Breast epithelium (tissue), 4 donors: Measurements from ENCODE around the gene GMDS. TPM values are rescaled to one million over a fixed set of nuclear protein-coding genes. Genes with fewer than 3 reads are reported as not detected.
A peak's percentile ranks its signal among the peaks of the same experiment; 100 is the strongest.
"Not testable (repeated sequence)": the region's sequence is repeated elsewhere in the genome, so short reads cannot be mapped to it uniquely, and the experiment has no call there.

Experiments used
- DNase-seq, 2 donors: peaks; one replicate each; pipeline ENCODE4 v3.0.0-alpha.2; 2019; ENCODE audit warnings: low spot score in 2 of 2
- H3K27ac ChIP-seq, 2 donors: fragments of 200-600 bp; sonication (generic) in 1 of 2; one replicate each; pipeline ENCODE4 v1.5.1; 2016 to 2019; ENCODE audit warnings: mild to moderate bottlenecking in 1 of 2
- H3K27me3 ChIP-seq, 2 donors: fragments of 200-600 bp; sonication (generic) in 1 of 2; one replicate each; pipeline versions ENCODE4 v1.5.1 to v1.6.0; 2017 to 2019; ENCODE audit warnings: control low read depth in 1 of 2, mild to moderate bottlenecking in 1 of 2
- H3K36me3 ChIP-seq: fragments of 200-600 bp; one replicate; pipeline ENCODE4 v1.5.1; 2019
- H3K4me1 ChIP-seq, 2 donors: fragments of 200-600 bp; sonication (generic); one replicate each; pipeline ENCODE4 v1.5.1; 2016 to 2019; ENCODE audit warnings: control low read depth in 1 of 2
- H3K4me3 ChIP-seq, 3 donors: fragments of 200-600 bp; sonication (generic); 1 replicate in 2 of 3; 2 replicates in 1 of 3; pipeline ENCODE4 v1.5.1; 2016 to 2019; ENCODE audit warnings: mild to moderate bottlenecking in 3 of 3, moderate library complexity in 2 of 3
- H3K9me3 ChIP-seq, 2 donors: fragments of 200-600 bp; sonication (generic) in 1 of 2; one replicate each; pipeline ENCODE4 v1.5.1; 2016 to 2019; ENCODE audit warnings: control low read depth in 1 of 2
- POLR2A ChIP-seq: fragments of 450-650 bp; IDR thresholded peaks from one replicate; pipeline ENCODE4 v1.6.1; 2016; ENCODE audit warnings: antibody characterized with exemption, mild to moderate bottlenecking, moderate library complexity
- POLR2AphosphoS5 ChIP-seq, 3 donors: sonication (generic); formaldehyde crosslinking; IDR thresholded peaks; one replicate each; pipeline ENCODE4 v1.6.1; 2017; ENCODE audit warnings: antibody characterized with exemption in 3 of 3
- intact Hi-C: fragments of 100-400 bp; cut with DNase I; formaldehyde crosslinking; loops from one replicate; pipeline ENCODE4 v1.15.1; 2023; ENCODE audit warnings: low total_unique reads
- total RNA-seq, 3 donors: library from RNA; depleted of rRNA; stranded (reverse); fragments of >200 nt; gene quantifications; one replicate each; pipeline ENCODE4 v1.1.0, GENCODE V29; 2016
- TF ChIP-seq, protein P1 (sequence below), 3 donors: fragments of 450-650 bp; IDR thresholded peaks; one replicate each; pipeline ENCODE4 v1.5.1; 2016 to 2017; ENCODE audit warnings: antibody characterized with exemption in 3 of 3, mild to moderate bottlenecking in 3 of 3, moderate library complexity in 3 of 3

Gene GMDS
- total RNA-seq, 3 donors from 2014 or later: 7.5 to 29.2 (median 17.0) TPM

DNA sequence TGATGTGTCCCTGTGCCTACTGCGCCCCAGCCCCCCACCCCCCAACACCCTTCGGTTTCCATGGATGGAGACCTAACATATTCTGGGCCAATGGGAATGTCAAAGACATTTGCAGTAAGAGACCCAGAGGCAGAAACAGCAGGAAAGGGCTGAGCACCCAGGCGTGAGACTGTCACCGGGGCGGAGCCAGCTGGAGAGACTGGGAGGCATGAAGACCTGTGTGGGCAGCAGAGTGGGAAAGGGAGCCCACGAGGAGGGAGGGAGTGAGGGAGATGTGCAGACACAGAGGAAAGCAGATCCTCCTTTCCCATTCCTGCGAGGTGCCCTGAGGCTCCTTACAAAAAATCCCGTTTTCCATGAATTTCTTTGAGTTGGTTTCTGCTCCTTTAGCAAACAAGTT, 485.5 kb downstream of the GMDS start:
- H3K27me3 ChIP-seq: no peaks in the 10 kb centered on the region
- H3K4me3 ChIP-seq: no peak overlapping the region
- H3K36me3 ChIP-seq: no peaks in the 10 kb centered on the region
- DNase-seq: no peak
- H3K27ac ChIP-seq: no peak overlapping the region
- intact Hi-C loops: loop anchor here (10.0 kb wide), 1 partner anchor 145 kb away; no protein-coding TSS in a partner anchor
- TF ChIP-seq POLR2AphosphoS5 (IDR thresholded peaks at IDR 0.05): no peak
- TF ChIP-seq, protein P1, sequence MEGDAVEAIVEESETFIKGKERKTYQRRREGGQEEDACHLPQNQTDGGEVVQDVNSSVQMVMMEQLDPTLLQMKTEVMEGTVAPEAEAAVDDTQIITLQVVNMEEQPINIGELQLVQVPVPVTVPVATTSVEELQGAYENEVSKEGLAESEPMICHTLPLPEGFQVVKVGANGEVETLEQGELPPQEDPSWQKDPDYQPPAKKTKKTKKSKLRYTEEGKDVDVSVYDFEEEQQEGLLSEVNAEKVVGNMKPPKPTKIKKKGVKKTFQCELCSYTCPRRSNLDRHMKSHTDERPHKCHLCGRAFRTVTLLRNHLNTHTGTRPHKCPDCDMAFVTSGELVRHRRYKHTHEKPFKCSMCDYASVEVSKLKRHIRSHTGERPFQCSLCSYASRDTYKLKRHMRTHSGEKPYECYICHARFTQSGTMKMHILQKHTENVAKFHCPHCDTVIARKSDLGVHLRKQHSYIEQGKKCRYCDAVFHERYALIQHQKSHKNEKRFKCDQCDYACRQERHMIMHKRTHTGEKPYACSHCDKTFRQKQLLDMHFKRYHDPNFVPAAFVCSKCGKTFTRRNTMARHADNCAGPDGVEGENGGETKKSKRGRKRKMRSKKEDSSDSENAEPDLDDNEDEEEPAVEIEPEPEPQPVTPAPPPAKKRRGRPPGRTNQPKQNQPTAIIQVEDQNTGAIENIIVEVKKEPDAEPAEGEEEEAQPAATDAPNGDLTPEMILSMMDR (IDR thresholded peaks at IDR 0.05): no peak
- TF ChIP-seq POLR2A: no peak
- H3K9me3 ChIP-seq: no peaks in the 10 kb centered on the region
- no peaks in the 10 kb centered on the region for H3K4me1 ChIP-seq

DNA sequence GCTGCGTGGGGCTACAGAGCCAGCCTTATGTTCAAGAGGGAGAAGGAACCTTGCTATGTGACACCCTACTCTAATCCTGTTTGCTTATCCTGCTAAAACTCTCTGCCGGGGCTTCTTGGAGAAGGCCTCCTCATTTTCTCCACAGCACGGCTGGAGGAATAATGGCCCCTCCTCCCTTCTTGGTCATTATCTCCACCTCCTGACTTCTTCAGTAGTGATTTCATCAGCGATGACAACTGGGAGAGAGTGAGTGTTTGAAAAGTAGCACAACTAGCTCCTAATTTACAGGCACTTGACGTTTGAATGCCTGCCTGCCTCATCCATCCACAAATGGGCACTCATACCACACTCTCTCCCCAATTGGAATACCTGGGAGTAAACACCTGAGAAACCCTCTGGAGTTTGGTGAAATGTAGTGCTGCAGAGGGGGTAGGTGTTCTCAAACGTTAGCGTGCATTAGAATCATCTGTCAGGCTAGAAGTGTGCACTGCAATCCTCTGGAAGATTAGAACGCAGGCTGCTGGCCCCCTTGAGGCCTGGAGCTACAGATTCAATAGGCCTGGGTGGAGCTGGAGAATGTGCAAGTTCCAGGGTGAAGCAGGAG, 487.2 kb downstream of the GMDS start:
- no peak overlapping the region for H3K27ac ChIP-seq
- H3K4me3 ChIP-seq: no peak overlapping the region
- no peaks in the 10 kb centered on the region for H3K27me3 ChIP-seq
- TF ChIP-seq POLR2A: no peak
- TF ChIP-seq, protein P1 (IDR thresholded peaks at IDR 0.05): no peak
- H3K36me3 ChIP-seq: no peaks in the 10 kb centered on the region
- no peaks in the 10 kb centered on the region for H3K9me3 ChIP-seq
- no peaks in the 10 kb centered on the region for H3K4me1 ChIP-seq
- no peak for DNase-seq
- intact Hi-C loops: no loop called here

DNA sequence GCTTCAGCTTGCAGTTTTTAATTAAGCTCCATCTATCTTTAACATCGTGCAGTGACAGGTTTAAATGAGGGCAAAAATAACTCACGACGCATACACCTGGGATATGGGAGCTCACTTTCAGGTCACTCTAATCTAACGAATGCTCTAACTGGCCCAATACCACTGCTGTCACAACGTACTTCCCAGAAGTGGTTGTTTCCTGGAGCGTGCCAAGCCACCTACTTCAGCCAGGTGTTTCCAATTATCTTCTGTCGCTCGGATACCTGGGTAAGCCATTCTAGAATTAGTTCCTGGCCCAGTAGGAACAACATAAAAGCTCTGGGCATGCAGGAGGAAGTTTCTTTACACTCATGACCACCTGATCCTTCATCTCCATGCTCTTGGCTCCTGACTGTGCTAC, 488.3 kb downstream of the GMDS start:
- Histone ChIP-seq H3K27ac (peak overlapping the region; percentile 21 to 23), H3K27me3 (no peaks in the 10 kb centered on the region), H3K4me1 (no peaks in the 10 kb centered on the region), H3K4me3 (no peak overlapping the region), H3K36me3 (no peaks in the 10 kb centered on the region), H3K9me3 (no peaks in the 10 kb centered on the region)
- intact Hi-C loops: no loop called here
- no peak for TF ChIP-seq POLR2A
- TF ChIP-seq, protein P1 (IDR thresholded peaks at IDR 0.05): no peak
- TF ChIP-seq POLR2AphosphoS5 (IDR thresholded peaks at IDR 0.05): no peak
- DNase-seq: peak in 1 of 2 donors; percentile 29

DNA sequence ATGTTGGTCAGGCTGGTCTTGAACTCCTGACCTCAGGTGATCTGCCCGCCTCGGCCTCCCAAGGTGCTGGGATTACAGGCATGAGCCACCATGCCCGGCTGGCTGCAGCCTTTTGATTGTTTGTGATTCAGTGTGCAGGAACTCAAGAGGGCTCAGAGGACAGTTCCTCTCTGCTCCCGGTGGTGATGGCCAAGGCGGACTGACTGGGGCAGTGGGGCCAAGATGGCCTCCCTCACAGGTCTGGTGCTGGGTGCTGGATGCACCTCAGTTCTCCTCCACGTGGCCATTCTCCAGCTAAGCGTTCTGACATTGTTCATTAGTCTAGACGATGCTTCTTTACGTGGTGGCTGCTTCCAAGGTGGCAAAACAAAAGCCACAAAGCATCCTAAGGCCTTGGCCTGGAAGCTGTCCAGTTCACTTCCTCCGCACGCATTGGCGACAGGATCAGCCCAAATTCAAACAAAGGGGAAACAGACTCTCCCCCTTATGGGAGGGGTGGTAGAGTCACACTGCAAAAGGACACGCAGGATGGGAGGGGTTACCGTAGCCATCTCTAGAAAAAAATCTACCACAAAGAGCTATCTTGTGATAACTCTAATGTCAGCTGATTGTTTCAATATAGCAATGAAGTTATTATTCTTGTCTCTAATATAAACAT, 488.8 kb downstream of the GMDS start:
- TF ChIP-seq POLR2AphosphoS5 (IDR thresholded peaks at IDR 0.05) (no peak), POLR2A (no peak)
- intact Hi-C loops: no loop called here
- H3K36me3 ChIP-seq: no peaks in the 10 kb centered on the region
- H3K4me1 ChIP-seq: no peaks in the 10 kb centered on the region
- H3K9me3 ChIP-seq: no peaks in the 10 kb centered on the region
- no peak for DNase-seq
- H3K4me3 ChIP-seq: no peak overlapping the region
- no peaks in the 10 kb centered on the region for H3K27me3 ChIP-seq
- H3K27ac ChIP-seq: peak overlapping the region; percentile 21 to 23

DNA sequence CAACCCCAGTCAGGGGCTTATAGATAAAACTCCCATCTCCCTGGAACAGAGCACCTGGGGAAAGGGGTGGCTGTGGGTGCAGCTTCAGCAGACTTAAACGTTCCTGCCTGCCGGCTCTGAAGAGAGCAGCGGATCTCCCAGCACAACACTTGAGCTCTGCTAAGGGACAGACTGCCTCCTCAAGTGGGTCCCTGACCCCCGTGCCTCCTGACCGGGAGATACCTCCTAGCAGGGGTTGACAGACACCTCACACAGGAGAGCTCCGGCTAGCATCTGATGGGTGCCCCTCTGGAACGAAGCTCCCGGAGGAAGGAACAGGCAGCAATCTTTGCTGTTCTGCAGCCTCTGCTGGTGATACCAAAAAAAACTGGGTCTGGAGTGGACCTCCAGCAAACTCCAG, 494.3 kb downstream of the GMDS start:
- H3K27ac ChIP-seq, H3K4me3 ChIP-seq, H3K9me3 ChIP-seq, H3K4me1 ChIP-seq, DNase-seq, H3K36me3 ChIP-seq, H3K27me3 ChIP-seq, intact Hi-C loops: not testable (repeated sequence)

DNA sequence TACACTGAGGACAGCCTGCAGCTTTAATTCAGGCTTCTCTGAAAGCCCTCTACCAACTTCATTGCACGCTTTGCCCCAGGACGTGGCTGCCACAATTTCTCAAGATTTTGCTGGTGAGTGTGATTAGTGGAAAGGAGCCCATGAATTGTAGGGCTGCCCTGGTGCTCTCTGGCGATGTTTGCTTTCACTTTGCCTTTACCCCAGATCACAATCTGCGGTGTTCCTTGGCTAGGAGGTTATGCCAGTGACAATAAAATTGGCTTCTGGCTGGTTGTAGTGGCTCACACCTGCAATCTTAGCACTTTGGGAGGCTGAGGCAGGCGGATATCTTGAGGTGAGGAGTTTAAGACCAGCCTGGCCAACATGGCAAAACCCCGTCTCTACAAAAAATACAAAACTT, 496.4 kb downstream of the GMDS start:
- TF ChIP-seq POLR2AphosphoS5 (IDR thresholded peaks at IDR 0.05): no peak
- TF ChIP-seq POLR2A: no peak
- H3K9me3 ChIP-seq: peaks cover 0 to 5% of the 10 kb centered on the region in 2 donors
- intact Hi-C loops: no loop called here
- H3K27me3 ChIP-seq: no peaks in the 10 kb centered on the region
- no peak overlapping the region for H3K27ac ChIP-seq
- DNase-seq: no peak
- H3K36me3 ChIP-seq: no peaks in the 10 kb centered on the region
- peak overlapping the region in 1 of 3 donors; percentile 25 for H3K4me3 ChIP-seq
- H3K4me1 ChIP-seq: no peaks in the 10 kb centered on the region
